SK-N-MC (cell line): Measurements from ENCODE around the gene NF2.

ENCODE experiments used
- EZH2 ChIP-seq: fragments of 200-600 bp; sonication (generic); IDR thresholded peaks from one replicate; pipeline ENCODE4 v1.6.1; 2017; ENCODE audit warnings: antibody characterized with exemption
- FOXP2 ChIP-seq: optimal IDR thresholded peaks from 2 replicates; pipeline ENCODE3; 2011; ENCODE audit warnings: mild to moderate bottlenecking, moderate library complexity; ENCODE audit not compliant: insufficient read depth; ENCODE audit errors: extremely low read length, control extremely low read depth
- POLR2AphosphoS5 ChIP-seq: IDR thresholded peaks from 2 replicates; pipeline ENCODE4 v1.6.1; 2012; ENCODE audit warnings: mild to moderate bottlenecking, low read depth, low read length, borderline replicate concordance

- TF ChIP-seq POLR2AphosphoS5 (no peak), EZH2 (no peak), FOXP2 (no peak)
These were observed 123.7 kb downstream of the NF2 start for GRCh38 chr22:29727131-29727523.
